Tibial nerve (tissue), 4 donors: ENCODE data around the gene RGS17. TPM values are rescaled to one million over a fixed set of nuclear protein-coding genes. Genes with fewer than 3 reads are reported as not detected.
"Not testable (repeated sequence)": the region's sequence is repeated elsewhere in the genome, so short reads cannot be mapped to it uniquely, and the experiment has no call there.

Experiments
- DNase-seq, 2 donors: peaks; one replicate each; pipeline ENCODE4 v3.0.0-alpha.2; 2019; ENCODE audit warnings: low spot score in 2 of 2
- H3K27ac ChIP-seq, 4 donors: fragments of 200-600 bp; sonication (generic) in 3 of 4; one replicate each; pipeline ENCODE4 v1.5.1; 2017 to 2019; ENCODE audit warnings: mild to moderate bottlenecking in 1 of 4
- H3K27me3 ChIP-seq, 2 donors: fragments of 200-600 bp; sonication (generic) in 1 of 2; one replicate each; pipeline versions ENCODE4 v1.5.1 to v1.6.0; 2017 to 2019
- H3K36me3 ChIP-seq, 3 donors: fragments of 200-600 bp; sonication (generic); one replicate each; pipeline ENCODE4 v1.5.1; 2018 to 2019
- H3K4me1 ChIP-seq, 4 donors: fragments of 200-600 bp; sonication (generic) in 3 of 4; one replicate each; pipeline ENCODE4 v1.5.1; 2017 to 2019
- H3K4me3 ChIP-seq, 4 donors: fragments of 200-600 bp; sonication (generic) in 3 of 4; one replicate each; pipeline ENCODE4 v1.5.1; 2017 to 2019; ENCODE audit warnings: mild to moderate bottlenecking in 1 of 4, moderate library complexity in 1 of 4
- H3K9me3 ChIP-seq, 4 donors: fragments of 200-600 bp; sonication (generic) in 3 of 4; one replicate each; pipeline ENCODE4 v1.5.1; 2017 to 2019
- CTCF ChIP-seq, 5 experiments: fragments of 200-600 bp in 3 of 5; fragments of 450-650 bp in 2 of 5; sonication (generic) in 3 of 5; IDR thresholded peaks; one replicate each; pipeline ENCODE4 v1.5.1; 2016 to 2019; ENCODE audit warnings: antibody characterized with exemption in 5 of 5, mild to moderate bottlenecking in 3 of 5, moderate library complexity in 2 of 5
- EP300 ChIP-seq, 2 donors: sonication (generic); formaldehyde crosslinking; IDR thresholded peaks; one replicate each; pipeline ENCODE4 v1.6.1; 2017; ENCODE audit warnings: antibody characterized with exemption in 2 of 2, mild to moderate bottlenecking in 1 of 2
- POLR2A ChIP-seq, 2 donors: fragments of 450-650 bp; IDR thresholded peaks; one replicate each; pipeline ENCODE4 v1.6.1; 2017; ENCODE audit warnings: antibody characterized with exemption in 2 of 2, mild to moderate bottlenecking in 2 of 2, moderate library complexity in 2 of 2
- WGBS, 2 donors: methylation state at CpG; one replicate each; pipeline ENCODE4 v1.1.5; 2018; 5-methylcytosine and 5-hydroxymethylcytosine counted together
- small RNA-seq: library from RNA; depleted of rRNA; stranded (forward); fragments of <200 nt; gene quantifications from one replicate; pipeline ENCODE3, GENCODE V24; 2016
- total RNA-seq, 4 donors: library from RNA; depleted of rRNA; stranded (reverse); fragments of >200 nt; gene quantifications; one replicate each; pipeline ENCODE4 v1.1.0, GENCODE V29; 2016

RGS17 gene
- total RNA-seq, 4 donors from 2014 or later, result under 0.01 to 3.3 TPM; not detected in 2

GRCh38 chr6:152973916-152974315, 157.2 kb downstream of the RGS17 start:
- no peak overlapping the region for H3K4me3 ChIP-seq
- peaks cover 0 to 64% (median 2%) of the 10 kb centered on the region in 3 donors for H3K36me3 ChIP-seq
- H3K27me3 ChIP-seq, result no peaks in the 10 kb centered on the region
- WGBS, 2 donors, result 93 to 100% methylated on average over 1 of the region's 1 CpG
- H3K9me3 ChIP-seq, result no peaks in the 10 kb centered on the region
- no peaks in the 10 kb centered on the region for H3K4me1 ChIP-seq
- TF ChIP-seq CTCF (IDR thresholded peaks at IDR 0.05), result no peak
- no peak for TF ChIP-seq POLR2A (IDR thresholded peaks at IDR 0.05)
- no peak for TF ChIP-seq EP300 (IDR thresholded peaks at IDR 0.05)
- no peak overlapping the region for H3K27ac ChIP-seq
- no peak for DNase-seq

- no peak overlapping the region for H3K27ac ChIP-seq
- no peak for DNase-seq
- H3K4me3 ChIP-seq, result no peak overlapping the region
- H3K9me3 ChIP-seq, result peaks cover 0 to 7% (median 0%) of the 10 kb centered on the region in 4 donors
- H3K36me3 ChIP-seq, result peaks cover 0 to 58% (median 2%) of the 10 kb centered on the region in 3 donors
- no peak for TF ChIP-seq EP300 (IDR thresholded peaks at IDR 0.05)
- TF ChIP-seq POLR2A (IDR thresholded peaks at IDR 0.05), result no peak
- TF ChIP-seq CTCF (IDR thresholded peaks at IDR 0.05), result no peak
- H3K27me3 ChIP-seq, result no peaks in the 10 kb centered on the region
- H3K4me1 ChIP-seq, result no peaks in the 10 kb centered on the region
- 90 to 98% methylated on average over 6 of the region's 6 CpGs for WGBS, 2 donors
These were observed 161.2 kb downstream of the RGS17 start for GRCh38 chr6:152969688-152970418.

GRCh38 chr6:152966168-152966894, 164.8 kb downstream of the RGS17 start:
- H3K27ac ChIP-seq, H3K4me3 ChIP-seq, H3K27me3 ChIP-seq, DNase-seq, H3K4me1 ChIP-seq: not testable (repeated sequence)
- WGBS, 2 donors, result 91 to 94% methylated on average over 15 of the region's 15 CpGs
- Histone ChIP-seq H3K9me3 (peaks cover 0 to 11% (median 0%) of the 10 kb centered on the region in 4 donors), H3K36me3 (peaks cover 0 to 23% (median 0%) of the 10 kb centered on the region in 3 donors)

- H3K27me3 ChIP-seq, result no peaks in the 10 kb centered on the region
- peaks cover 0 to 14% (median 0%) of the 10 kb centered on the region in 4 donors for H3K9me3 ChIP-seq
- no peak overlapping the region for H3K27ac ChIP-seq
- DNase-seq, result no peak
- H3K4me3 ChIP-seq, result no peak overlapping the region
- no peaks in the 10 kb centered on the region for H3K4me1 ChIP-seq
- TF ChIP-seq POLR2A (IDR thresholded peaks at IDR 0.05), result no peak
- TF ChIP-seq EP300 (IDR thresholded peaks at IDR 0.05), result no peak
- TF ChIP-seq CTCF (IDR thresholded peaks at IDR 0.05), result no peak
- 92 to 96% methylated on average over 24 of the region's 24 CpGs for WGBS, 2 donors
- no peaks in the 10 kb centered on the region for H3K36me3 ChIP-seq
These were observed 171.7 kb downstream of the RGS17 start for GRCh38 chr6:152959333-152959732.

- Histone ChIP-seq H3K9me3 (peaks cover 0 to 12% (median 0%) of the 10 kb centered on the region in 4 donors), H3K4me1 (no peaks in the 10 kb centered on the region), H3K27ac (no peak overlapping the region), H3K27me3 (no peaks in the 10 kb centered on the region), H3K4me3 (no peak overlapping the region), H3K36me3 (no peaks in the 10 kb centered on the region)
- no peak for DNase-seq
- TF ChIP-seq POLR2A (IDR thresholded peaks at IDR 0.05) (no peak), EP300 (IDR thresholded peaks at IDR 0.05) (no peak), CTCF (IDR thresholded peaks at IDR 0.05) (no peak)
- 65 to 77% methylated on average over 1 of the region's 1 CpG for WGBS, 2 donors
These were observed 173.3 kb downstream of the RGS17 start for GRCh38 chr6:152957796-152958195.

Small RNAs within 50 kb of the gene (small RNA-seq; reads per million reads assigned to genes)
- not detected for gene AL080276.1
- not detected for gene RNA5SP224

Other genes starting within 250 kb of the RGS17 start
- gene FBXO5, start 148.2 kb downstream of the RGS17 start, total RNA-seq, result 1 to 10 TPM in 3 of 4 donors, under 1 TPM in 1; 0.66 to 3.9 (median 1.8) TPM
- 10 to 100 TPM; 10.6 to 22.3 (median 12.4) TPM for gene MTRF1L, start 128.6 kb downstream of the RGS17 start, total RNA-seq